GM18907 (cell line): Measurements from ENCODE around the gene MUSK.
"Not testable (repeated sequence)": the region's sequence is repeated elsewhere in the genome, so short reads cannot be mapped to it uniquely, and the experiment has no call there.

Experiments used
- ATAC-seq: cut with Tn5 transposase; IDR thresholded peaks from one replicate; pipeline ENCODE4 v1.9.1; 2021; ENCODE audit warnings: mild to moderate bottlenecking, moderate library complexity; ENCODE audit not compliant: unreplicated experiment

MUSK gene

GRCh38 chr9:110807956-110808598 lies 139.5 kb downstream of the MUSK start:
- ATAC-seq, result peak; percentile 80

- peak; percentile 97 for ATAC-seq
Observed at GRCh38 chr9:110808599-110808980, 140.0 kb downstream of the MUSK start.

- peak; percentile 56 for ATAC-seq
Observed at GRCh38 chr9:110809038-110809595, 140.5 kb downstream of the MUSK start.

GRCh38 chr9:110810262-110810976 lies 141.8 kb downstream of the MUSK start:
- no peak for ATAC-seq

- ATAC-seq, result no peak
Observed at GRCh38 chr9:110812886-110813285, 144.3 kb downstream of the MUSK start.

- no peak for ATAC-seq
Observed at GRCh38 chr9:110814159-110814558, 145.6 kb downstream of the MUSK start.

GRCh38 chr9:110815361-110815760 lies 146.8 kb downstream of the MUSK start:
- ATAC-seq, result no peak

- ATAC-seq, result no peak
Observed at GRCh38 chr9:110820381-110820780, 151.8 kb downstream of the MUSK start.

- ATAC-seq, result peak; percentile 95
Observed at GRCh38 chr9:110821064-110821463, 152.5 kb downstream of the MUSK start.

- ATAC-seq, result not testable (repeated sequence)
Observed at GRCh38 chr9:110825129-110825528, 156.5 kb downstream of the MUSK start.

- no peak for ATAC-seq
Observed at GRCh38 chr9:110825950-110826349, 157.4 kb downstream of the MUSK start.

- ATAC-seq, result not testable (repeated sequence)
Observed at GRCh38 chr9:110826400-110826799, 157.8 kb downstream of the MUSK start.

- ATAC-seq, result no peak
Observed at GRCh38 chr9:110828264-110828663, 159.7 kb downstream of the MUSK start.

GRCh38 chr9:110830495-110830894 lies 161.9 kb downstream of the MUSK start:
- ATAC-seq, result no peak

GRCh38 chr9:110832926-110833325 lies 164.3 kb downstream of the MUSK start:
- no peak for ATAC-seq

GRCh38 chr9:110835404-110835803 lies 166.8 kb downstream of the MUSK start:
- ATAC-seq, result no peak

GRCh38 chr9:110835859-110836271 lies 167.3 kb downstream of the MUSK start:
- ATAC-seq, result no peak

- ATAC-seq, result peak; percentile 87
Observed at GRCh38 chr9:110837401-110838005, 168.9 kb downstream of the MUSK start.

- ATAC-seq, result no peak
Observed at GRCh38 chr9:110842169-110842568, 173.6 kb downstream of the MUSK start.

GRCh38 chr9:110842986-110843385 lies 174.4 kb downstream of the MUSK start:
- ATAC-seq, result no peak

- no peak for ATAC-seq
Observed at GRCh38 chr9:110844121-110844520, 175.5 kb downstream of the MUSK start.

- ATAC-seq, result no peak
Observed at GRCh38 chr9:110846215-110846614, 177.6 kb downstream of the MUSK start.
